K562 (cell line): ENCODE data around the gene NF1. TPM values are rescaled to one million over a fixed set of nuclear protein-coding genes. Genes with fewer than 3 reads are reported as not detected.
A peak's percentile ranks its signal among the peaks of the same experiment; 100 is the strongest.

ENCODE experiments used
- ATAC-seq: fragments of 200-7000 bp; cut with Tn5 transposase; 3 replicates; pipeline ENCODE4 v1.9.1; 2020; ENCODE audit warnings: moderate library complexity
- BruUV-seq: library from RNA; stranded (reverse); fragments of 400-500 nt; replicated peaks from 2 replicates; lab custom pipeline; 2021; lab: Mats Ljungman, UMichigan
- CTCF ChIA-PET: fragments of 300-600 bp; formaldehyde crosslinking; extraction: SDS; loops from one replicate; lab custom pipeline; 2021; ENCODE audit warnings: low intra/inter-chr PET ratio; lab: Yijun Ruan, JAX
- POLR2A ChIA-PET: fragments of 300-600, 350-650 bp; sonication (Branson Sonifier 250); formaldehyde crosslinking; extraction: SDS; loops from one replicate; lab custom pipeline; 2021; ENCODE audit warnings: antibody characterized with exemption, inconsistent platforms; lab: Yijun Ruan, JAX
- DNase-seq, 4 experiments: peaks; one replicate each; pipeline versions ENCODE4 v3.0.0 to v3.0.0-alpha.2; 2011 to 2018; ENCODE audit warnings: low spot score in 3 of 4, mixed read lengths in 3 of 4; ENCODE audit errors: extremely low read depth in 1 of 4
- FAIRE-seq: peaks from 2 replicates; lab custom pipeline; 2011; peaks lifted over from hg19 to GRCh38; lab: Jason Lieb, UNC
- H2AFZ ChIP-seq: 2 replicates; pipeline ENCODE4 v1.6.0; 2011; ENCODE audit warnings: low read depth, low read length, control low read depth, inconsistent platforms
- H3K27ac ChIP-seq: fragments of 200-600 bp; 3 replicates; pipeline ENCODE4 v1.8.0; 2011; ENCODE audit warnings: low read depth, mild to moderate bottlenecking, control low read depth, inconsistent platforms, low read length, moderate library complexity, mixed read lengths; ENCODE audit errors: extremely low read depth
- H3K27me3 ChIP-seq, 2 experiments: fragments of 300-600 bp in 1 of 2; 2 replicates in 1 of 2; 3 replicates in 1 of 2; pipeline versions ENCODE4 v1.6.0 to v1.8.0; 2011; ENCODE audit warnings: inconsistent platforms in 2 of 2, low read length in 2 of 2, mild to moderate bottlenecking in 1 of 2, mixed read lengths in 1 of 2, moderate library complexity in 1 of 2; ENCODE audit not compliant: control insufficient read depth in 2 of 2, insufficient read depth in 2 of 2
- H3K36me3 ChIP-seq: fragments of 300-600 bp; 3 replicates; pipeline ENCODE4 v1.8.0; 2011; ENCODE audit warnings: mild to moderate bottlenecking, low read length, inconsistent platforms; ENCODE audit not compliant: control insufficient read depth, insufficient read depth
- H3K4me1 ChIP-seq, 2 experiments: fragments of 200-600 bp in 1 of 2; replicated peaks in 1 of 2; 2 replicates in 1 of 2; 3 replicates in 1 of 2; pipeline versions ENCODE4 v1.5.1 to v1.8.0; 2011; ENCODE audit warnings: inconsistent platforms in 2 of 2, low read length in 2 of 2, mild to moderate bottlenecking in 1 of 2, mixed read lengths in 1 of 2, moderate library complexity in 1 of 2; ENCODE audit not compliant: control insufficient read depth in 2 of 2, insufficient read depth in 2 of 2
- H3K4me2 ChIP-seq: 2 replicates; pipeline ENCODE4 v1.6.1; 2011; ENCODE audit warnings: low read length, control low read depth, inconsistent platforms, mixed read lengths; ENCODE audit not compliant: insufficient read depth
- H3K4me3 ChIP-seq: fragments of 200-600 bp; sonication (generic), shearing (Covaris generic); 2 replicates; pipeline ENCODE4 v1.5.1; 2016; ENCODE audit warnings: control low read depth, inconsistent platforms
- H3K79me2 ChIP-seq: fragments of 200-600 bp; 3 replicates; pipeline ENCODE4 v1.8.0; 2011; ENCODE audit warnings: low read length, inconsistent platforms; ENCODE audit not compliant: control insufficient read depth, insufficient read depth
- H3K9ac ChIP-seq, 2 experiments: 2 replicates each; pipeline versions ENCODE4 v1.6.0 to v1.6.1; 2011; ENCODE audit warnings: low read depth in 2 of 2, low read length in 2 of 2, control low read depth in 1 of 2, inconsistent platforms in 1 of 2, mild to moderate bottlenecking in 1 of 2, mixed read lengths in 1 of 2; ENCODE audit not compliant: insufficient read depth in 1 of 2
- H3K9me1 ChIP-seq: one replicate; pipeline ENCODE4 v1.6.0; 2011; ENCODE audit warnings: inconsistent platforms, mild to moderate bottlenecking, low read length, moderate library complexity; ENCODE audit not compliant: control insufficient read depth, insufficient read depth
- H3K9me3 ChIP-seq: replicated peaks from 2 replicates; pipeline ENCODE4 v1.5.1; 2011; ENCODE audit warnings: low read depth, low read length, inconsistent platforms; ENCODE audit not compliant: control insufficient read depth, insufficient read depth
- H4K20me1 ChIP-seq: replicated peaks from 2 replicates; pipeline ENCODE4 v1.6.1; 2011; ENCODE audit warnings: low read length, inconsistent platforms, mixed read lengths; ENCODE audit not compliant: control insufficient read depth, insufficient read depth
- BMI1 ChIP-seq: fragments of 150-350 bp; IDR thresholded peaks from 2 replicates; pipeline ENCODE4 v1.6.1; 2014; ENCODE audit warnings: low read length
- CREB3L1 ChIP-seq: fragments of 450-650 bp; IDR thresholded peaks from 2 replicates; pipeline ENCODE4 v1.6.1; 2014; ENCODE audit warnings: low read depth, mild to moderate bottlenecking, moderate library complexity, borderline replicate concordance
- FOXA3 ChIP-seq, 2 experiments: fragments of 450-650 bp in 1 of 2; sonication (generic) in 1 of 2; formaldehyde crosslinking; IDR thresholded peaks in 1 of 2; conservative IDR thresholded peaks in 1 of 2; 2 replicates each; pipeline versions ENCODE4 v1.4.0 to v1.8.0; 2020 to 2022; ENCODE audit warnings: mild to moderate bottlenecking in 2 of 2, missing genetic modification reagents in 1 of 2
- HDAC2 ChIP-seq: fragments of 450-650 bp; IDR thresholded peaks from 2 replicates; pipeline ENCODE4 v1.6.1; 2016; ENCODE audit warnings: mild to moderate bottlenecking
- NCOA1 ChIP-seq: fragments of 450-650 bp; IDR thresholded peaks from 2 replicates; pipeline ENCODE4 v1.6.1; 2016; ENCODE audit warnings: low read depth
- NR1H2 ChIP-seq: sonication (generic); formaldehyde crosslinking; IDR thresholded peaks from 2 replicates; pipeline ENCODE4 v1.4.0; 2020; ENCODE audit warnings: mild to moderate bottlenecking, missing genetic modification reagents
- VEZF1 ChIP-seq: fragments of 200-800 bp; sonication (Bioruptor generic); IDR thresholded peaks from 2 replicates; pipeline ENCODE4 v1.6.1; 2017; ENCODE audit warnings: missing genetic modification characterization, missing compliant biosample characterization
- ZNF197 ChIP-seq: fragments of 200-800 bp; sonication (Bioruptor generic); IDR thresholded peaks from 2 replicates; pipeline ENCODE4 v1.6.1; 2016; ENCODE audit warnings: low read depth, missing genetic modification characterization, missing compliant biosample characterization
- WGBS: fragments of 100-300 bp; shearing (Covaris generic); methylation state at CpG from one replicate; pipeline ENCODE4 v1.1.6; 2016; ENCODE audit warnings: low coverage, mixed read lengths; ENCODE audit not compliant: insufficient coverage; ENCODE audit errors: missing lambda C conversion rate; 5-methylcytosine and 5-hydroxymethylcytosine counted together
- in situ Hi-C: fragments of 300-500 bp; cut with MboI; formaldehyde crosslinking; loops from 4 replicates; pipeline ENCODE4 v1.15.0; 2018; ENCODE audit warnings: inconsistent platforms, mixed read lengths
- intact Hi-C: fragments of 100-400 bp; cut with micrococcal nuclease; formaldehyde crosslinking; loops from 2 replicates; pipeline ENCODE4 v1.14.2; 2022
- polyA plus RNA-seq, 8 experiments: library from polyadenylated mRNA; depleted of rRNA in 4 of 8; stranded (reverse) in 5 of 8; unstranded in 3 of 8; fragments of >200 nt; fragmentation: Nextera tagmentation in 2 of 8; fragmentation: Illumina TruSeq in 1 of 8; extraction: Ambion mirVana in 2 of 8; extraction: Trizol in 1 of 8; gene quantifications; 2 replicates each; pipeline versions ENCODE4 v1.2.1 to v1.2.3, GENCODE V29; 2011 to 2014; ENCODE audit warnings: inconsistent platforms in 1 of 8, missing spikeins in 1 of 8
- total RNA-seq, 7 experiments: library from RNA; depleted of rRNA in 6 of 7; stranded (reverse); fragments of >200 nt in 6 of 7; fragmentation: Illumina TruSeq in 2 of 7; extraction: Trizol in 2 of 7; gene quantifications; 2 replicates each; pipeline versions ENCODE4 v1.2.1 to v1.2.3, GENCODE V29; 2011 to 2021; ENCODE audit warnings: low replicate concordance in 1 of 7

Gene NF1
- total and polyA plus RNA-seq, 9 of the 15 experiments (the other 6 are each of a cell fraction or from before 2014, with no cell fraction given) = 3.4 to 41.9 (median 24.3) TPM

GRCh38 chr17:31093866-31094599 lies 744 bp upstream of the NF1 start:
- DNase-seq (no peak), FAIRE-seq (no peak), ATAC-seq (peak; percentile 61; the same call in 2 of the 3 replicates)
- ChIA-PET CTCF (no interaction called here), POLR2A (interaction anchor here (0.5 to 2.2 kb wide), 13 partner anchors 8 to 909 kb away, joined by 3 to 10 read pairs (median 4); no protein-coding TSS in a partner anchor)
- H3K9me3 ChIP-seq = no peaks in the 10 kb centered on the region
- H3K9me1 ChIP-seq = no peaks in the 10 kb centered on the region
- H3K79me2 ChIP-seq = peaks cover 37% of the 10 kb centered on the region
- peak overlapping the region; percentile 99 for H3K4me3 ChIP-seq
- H3K4me2 ChIP-seq = peak overlapping the region; percentile 68
- intact Hi-C loops (loop anchor here (5.0 kb wide), 1 partner anchor 123 kb away; no protein-coding TSS in a partner anchor), in situ Hi-C loops (no loop called here)
- peak overlapping the region; percentile 93 for H3K27ac ChIP-seq
- 21% methylated on average over 17 of the region's 17 CpGs for WGBS
- H3K4me1 ChIP-seq = peaks cover 9 to 11% of the 10 kb centered on the region in 2 experiments; a peak in 4 of 5 replicates
- H3K9ac ChIP-seq = peak overlapping the region; percentile 60 to 94
- peak overlapping the region; percentile 64 for H2AFZ ChIP-seq
- H4K20me1 ChIP-seq = no peaks in the 10 kb centered on the region
- no peaks in the 10 kb centered on the region for H3K27me3 ChIP-seq
- no peaks in the 10 kb centered on the region; the same call in 1 of the 3 replicates for H3K36me3 ChIP-seq
- TF ChIP-seq ZNF197 (CRISPR knock-in tag) = 0 out of 2 replicates have a peak, but pooled peaks have one; percentile 56
- no peak for TF ChIP-seq VEZF1 (CRISPR knock-in tag)
- TF ChIP-seq NR1H2 (CRISPR knock-in tag) = no peak
- no peak for TF ChIP-seq NCOA1
- TF ChIP-seq BMI1 = no peak
- no peak for TF ChIP-seq FOXA3 (CRISPR knock-in tag; conservative IDR thresholded peaks at IDR 0.05 in 1 of 2, IDR thresholded peaks at IDR 0.05 in 1 of 2)
- TF ChIP-seq HDAC2 = 0 out of 2 replicates have a peak, but pooled peaks have one; percentile 26
- no peak for TF ChIP-seq CREB3L1
- TSS peak; percentile 41 for BruUV-seq
